A549 (cell line): ENCODE results near the gene ADAMTS19. TPM values are rescaled to one million over a fixed set of nuclear protein-coding genes. Genes with fewer than 3 reads are reported as not detected.

Experiments
- ATAC-seq, 2 experiments: fragments of 200-7000 bp in 1 of 2; fragments of >200 bp in 1 of 2; cut with Nextera tagmentation in 1 of 2; cut with Tn5 transposase in 1 of 2; 3 replicates each; pipeline versions ENCODE4 v1.8.0 to v1.9.1; 2018 to 2020; ENCODE audit warnings: mild to moderate bottlenecking in 1 of 2, moderate library complexity in 1 of 2
- CTCF ChIA-PET: fragments of 300-600 bp; sonication (Branson Sonifier 250); formaldehyde crosslinking; extraction: SDS; loops from one replicate; lab custom pipeline; 2021; ENCODE audit warnings: antibody characterized with exemption, inconsistent platforms; lab: Yijun Ruan, JAX
- POLR2A ChIA-PET: fragments of 350-600 bp; formaldehyde crosslinking; extraction: SDS; loops from one replicate; lab custom pipeline; 2021; ENCODE audit warnings: antibody characterized with exemption, inconsistent platforms; lab: Yijun Ruan, JAX
- DNase-seq, 2 experiments: peaks; one replicate each; pipeline versions ENCODE4 v3.0.0 to v3.0.0-alpha.2; 2011 to 2016; ENCODE audit warnings: low read depth in 1 of 2, low spot score in 1 of 2
- FAIRE-seq: peaks from 2 replicates; lab custom pipeline; 2011; peaks lifted over from hg19 to GRCh38; lab: Jason Lieb, UNC
- H3K27ac ChIP-seq, 2 experiments: fragments of >200 bp; sonication (Bioruptor Twin); formaldehyde crosslinking; 3 replicates each; pipeline ENCODE4 v1.5.1; 2016 to 2017
- H3K4me1 ChIP-seq: fragments of >200 bp; sonication (Bioruptor Twin); formaldehyde crosslinking; 3 replicates; pipeline ENCODE4 v1.6.1; 2016
- H3K4me2 ChIP-seq: fragments of >200 bp; sonication (Bioruptor Twin); formaldehyde crosslinking; 3 replicates; pipeline ENCODE4 v1.6.1; 2016
- H3K4me3 ChIP-seq: fragments of >200 bp; sonication (Bioruptor Twin); formaldehyde crosslinking; 3 replicates; pipeline ENCODE4 v1.5.1; 2016
- H3K9me3 ChIP-seq: fragments of >200 bp; sonication (Bioruptor Twin); formaldehyde crosslinking; 3 replicates; pipeline ENCODE4 v1.6.1; 2016
- BCL3 ChIP-seq: fragments of >200 bp; sonication (Bioruptor Twin); formaldehyde crosslinking; IDR thresholded peaks from 3 replicates; pipeline ENCODE4 v1.6.1; 2016
- CHD4 ChIP-seq: fragments of 200-600 bp; sonication (generic); IDR thresholded peaks from 2 replicates; pipeline ENCODE4 v1.6.1; 2016; ENCODE audit warnings: antibody characterized with exemption, mild to moderate bottlenecking, borderline replicate concordance
- CTCF ChIP-seq: fragments of >200 bp; sonication (Bioruptor Twin); formaldehyde crosslinking; IDR thresholded peaks from 3 replicates; pipeline ENCODE4 v1.5.1; 2016
- EP300 ChIP-seq, 2 experiments: fragments of >200 bp; sonication (Bioruptor Twin); formaldehyde crosslinking; IDR thresholded peaks; 2 replicates in 1 of 2; 3 replicates in 1 of 2; pipeline ENCODE4 v1.6.1; 2016 to 2017
- FOXS1 ChIP-seq: fragments of 250-450 bp; sonication (Bioruptor Pico); IDR thresholded peaks from 2 replicates; pipeline ENCODE4 v1.5.0; 2020; ENCODE audit warnings: mild to moderate bottlenecking, moderate library complexity
- HOXB13 ChIP-seq: fragments of 250-450 bp; sonication (Bioruptor Pico); IDR thresholded peaks from 2 replicates; pipeline ENCODE4 v1.5.0; 2020; ENCODE audit warnings: low read depth, mild to moderate bottlenecking, moderate library complexity
- HOXB5 ChIP-seq: fragments of 250-450 bp; sonication (Bioruptor Pico); IDR thresholded peaks from 2 replicates; pipeline ENCODE4 v1.5.0; 2020; ENCODE audit warnings: mild to moderate bottlenecking, moderate library complexity
- KDM1A ChIP-seq: fragments of 200-600 bp; sonication (generic); IDR thresholded peaks from 2 replicates; pipeline ENCODE4 v1.6.1; 2016; ENCODE audit warnings: low read depth, mild to moderate bottlenecking
- MAZ ChIP-seq: fragments of 150-350 bp; IDR thresholded peaks from 2 replicates; pipeline ENCODE4 v1.6.1; 2014; ENCODE audit warnings: antibody characterized with exemption, low read depth, low read length, borderline replicate concordance
- MYC ChIP-seq: IDR thresholded peaks from 2 replicates; pipeline ENCODE4 v1.6.1; 2012; ENCODE audit warnings: mild to moderate bottlenecking, inconsistent platforms, low read length, improper control_type of control experiment, borderline replicate concordance
- PBX3 ChIP-seq: IDR thresholded peaks from 2 replicates; pipeline ENCODE4 v1.6.1; 2012
- PHF8 ChIP-seq: fragments of 200-600 bp; sonication (generic); IDR thresholded peaks from 2 replicates; pipeline ENCODE4 v1.6.1; 2016; ENCODE audit warnings: low read depth, mild to moderate bottlenecking, antibody characterized with exemption, moderate library complexity, borderline replicate concordance
- POLR2A ChIP-seq: IDR thresholded peaks from 2 replicates; pipeline ENCODE4 v1.6.1; 2012; ENCODE audit warnings: mild to moderate bottlenecking, low read length
- POLR2AphosphoS2 ChIP-seq: conservative IDR thresholded peaks from 2 replicates; pipeline ENCODE4 v1.6.1; 2012; ENCODE audit warnings: low read length, improper control_type of control experiment, inconsistent platforms
- RAD21 ChIP-seq, 2 experiments: fragments of >200 bp in 1 of 2; sonication (Bioruptor Twin) in 1 of 2; formaldehyde crosslinking in 1 of 2; IDR thresholded peaks in 1 of 2; conservative IDR thresholded peaks in 1 of 2; 2 replicates in 1 of 2; 3 replicates in 1 of 2; pipeline ENCODE4 v1.6.1; 2012 to 2018; ENCODE audit warnings: inconsistent platforms in 1 of 2
- RARB ChIP-seq: fragments of 250-450 bp; sonication (Bioruptor Pico); IDR thresholded peaks from 2 replicates; pipeline ENCODE4 v1.8.0; 2021; ENCODE audit warnings: mild to moderate bottlenecking, moderate library complexity
- RCOR1 ChIP-seq: fragments of 150-350 bp; IDR thresholded peaks from 2 replicates; pipeline ENCODE4 v1.6.1; 2014; ENCODE audit warnings: antibody characterized with exemption, low read length, low read depth
- RFX5 ChIP-seq: fragments of 450-650 bp; IDR thresholded peaks from 2 replicates; pipeline ENCODE4 v1.7.1; 2014; ENCODE audit warnings: antibody characterized with exemption, mild to moderate bottlenecking, moderate library complexity
- SMC3 ChIP-seq: fragments of >200 bp; sonication (Bioruptor Twin); formaldehyde crosslinking; IDR thresholded peaks from 3 replicates; pipeline ENCODE4 v1.6.1; 2018; ENCODE audit warnings: inconsistent platforms
- TFCP2L1 ChIP-seq: fragments of 250-450 bp; sonication (Bioruptor Pico); IDR thresholded peaks from 2 replicates; pipeline ENCODE4 v1.5.0; 2021; ENCODE audit warnings: mild to moderate bottlenecking
- ZC3H11A ChIP-seq: fragments of 450-650 bp; IDR thresholded peaks from 2 replicates; pipeline ENCODE4 v1.6.1; 2014; ENCODE audit warnings: antibody characterized with exemption, mild to moderate bottlenecking
- ZFP36 ChIP-seq: fragments of 450-650 bp; IDR thresholded peaks from 2 replicates; pipeline ENCODE4 v1.6.1; 2014; ENCODE audit warnings: borderline replicate concordance; ENCODE audit not compliant: partially characterized antibody
- ZNF302 ChIP-seq: fragments of 250-450 bp; sonication (Bioruptor Pico); IDR thresholded peaks from 2 replicates; pipeline ENCODE4 v1.9.0; 2021; ENCODE audit warnings: inconsistent platforms, mild to moderate bottlenecking, moderate library complexity
- WGBS: methylation state at CpG from one replicate; pipeline ENCODE4 v1.1.6; 2017; ENCODE audit errors: missing lambda C conversion rate; 5-methylcytosine and 5-hydroxymethylcytosine counted together
- polyA plus RNA-seq, 4 experiments: library from polyadenylated mRNA; depleted of rRNA in 3 of 4; stranded (reverse); fragments of >200 nt; fragmentation: RNase III in 1 of 4; extraction: RNeasy Plus Mini Kit Qiagen cat#74134 plus additional on column Dnase treatment in 1 of 4; gene quantifications; 2 replicates in 3 of 4; 3 replicates in 1 of 4; pipeline ENCODE4 v1.2.3, GENCODE V29; 2011 to 2017
- TF ChIP-seq, protein P1 (sequence below): IDR thresholded peaks from 2 replicates; pipeline ENCODE4 v1.6.1; 2012; ENCODE audit warnings: low read depth, borderline replicate concordance
- TF ChIP-seq, protein P2 (sequence below): fragments of 250-450 bp; sonication (Bioruptor Pico); IDR thresholded peaks from 2 replicates; pipeline ENCODE4 v1.5.0; 2021; ENCODE audit warnings: mild to moderate bottlenecking, moderate library complexity, borderline replicate concordance
- TF ChIP-seq, protein P3 (sequence below): fragments of >200 bp; sonication (Bioruptor Twin); formaldehyde crosslinking; IDR thresholded peaks from 2 replicates; pipeline ENCODE4 v1.6.1; 2016

The ADAMTS19 gene
- polyA plus RNA-seq, 2 of the 4 experiments (the other 2 are of a cell fraction), result not detected

GRCh38 chr5:129477532-129477931, 17.4 kb downstream of the ADAMTS19 start:
- CTCF ChIA-PET, result no interaction called here
- FAIRE-seq (no peak), ATAC-seq (no peak)
- no peaks in the 10 kb centered on the region for H3K4me1 ChIP-seq
- 0% methylated on average over 1 of the region's 1 CpG for WGBS
- H3K27ac ChIP-seq, result no peak overlapping the region
- POLR2A ChIA-PET, result no interaction called here
- H3K4me3 ChIP-seq, result no peak overlapping the region
- TF ChIP-seq SMC3 (no peak), MAZ (no peak), ZNF302 (CRISPR knock-in tag) (no peak), ZC3H11A (no peak), MYC (no peak), RAD21 (conservative IDR thresholded peaks at IDR 0.05 in 1 of 2, IDR thresholded peaks at IDR 0.05 in 1 of 2) (no peak), POLR2A (no peak), HOXB13 (CRISPR knock-in tag) (no peak), POLR2AphosphoS2 (no peak), ZFP36 (no peak), RFX5 (no peak), TFCP2L1 (CRISPR knock-in tag) (no peak), RCOR1 (no peak), RARB (no peak), EP300 (IDR thresholded peaks at IDR 0.05) (no peak), KDM1A (no peak), CTCF (no peak)
- TF ChIP-seq, protein P1, sequence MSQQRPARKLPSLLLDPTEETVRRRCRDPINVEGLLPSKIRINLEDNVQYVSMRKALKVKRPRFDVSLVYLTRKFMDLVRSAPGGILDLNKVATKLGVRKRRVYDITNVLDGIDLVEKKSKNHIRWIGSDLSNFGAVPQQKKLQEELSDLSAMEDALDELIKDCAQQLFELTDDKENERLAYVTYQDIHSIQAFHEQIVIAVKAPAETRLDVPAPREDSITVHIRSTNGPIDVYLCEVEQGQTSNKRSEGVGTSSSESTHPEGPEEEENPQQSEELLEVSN, result no peak
- TF ChIP-seq, protein P2, sequence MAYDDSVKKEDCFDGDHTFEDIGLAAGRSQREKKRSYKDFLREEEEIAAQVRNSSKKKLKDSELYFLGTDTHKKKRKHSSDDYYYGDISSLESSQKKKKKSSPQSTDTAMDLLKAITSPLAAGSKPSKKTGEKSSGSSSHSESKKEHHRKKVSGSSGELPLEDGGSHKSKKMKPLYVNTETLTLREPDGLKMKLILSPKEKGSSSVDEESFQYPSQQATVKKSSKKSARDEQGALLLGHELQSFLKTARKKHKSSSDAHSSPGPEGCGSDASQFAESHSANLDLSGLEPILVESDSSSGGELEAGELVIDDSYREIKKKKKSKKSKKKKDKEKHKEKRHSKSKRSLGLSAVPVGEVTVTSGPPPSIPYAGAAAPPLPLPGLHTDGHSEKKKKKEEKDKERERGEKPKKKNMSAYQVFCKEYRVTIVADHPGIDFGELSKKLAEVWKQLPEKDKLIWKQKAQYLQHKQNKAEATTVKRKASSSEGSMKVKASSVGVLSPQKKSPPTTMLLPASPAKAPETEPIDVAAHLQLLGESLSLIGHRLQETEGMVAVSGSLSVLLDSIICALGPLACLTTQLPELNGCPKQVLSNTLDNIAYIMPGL, result no peak
- TF ChIP-seq, all 56 proteins: peak for 0
- DNase-seq, result no peak
- H3K4me2 ChIP-seq, result no peak overlapping the region
- H3K9me3 ChIP-seq, result no peaks in the 10 kb centered on the region

GRCh38 chr5:129481161-129481560, 21.1 kb downstream of the ADAMTS19 start:
- no peak for ATAC-seq
- no peak overlapping the region for H3K4me3 ChIP-seq

More at GRCh38 chr5:129481161-129481560, 21.1 kb downstream of the ADAMTS19 start:
- no peaks in the 10 kb centered on the region for H3K9me3 ChIP-seq
- TF ChIP-seq PBX3 (no peak), ZNF302 (CRISPR knock-in tag) (no peak), CHD4 (no peak), PHF8 (no peak), ZC3H11A (no peak), FOXS1 (no peak), BCL3 (no peak), HOXB5 (no peak)
- TF ChIP-seq, protein P3, sequence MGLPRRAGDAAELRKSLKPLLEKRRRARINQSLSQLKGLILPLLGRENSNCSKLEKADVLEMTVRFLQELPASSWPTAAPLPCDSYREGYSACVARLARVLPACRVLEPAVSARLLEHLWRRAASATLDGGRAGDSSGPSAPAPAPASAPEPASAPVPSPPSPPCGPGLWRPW, result no peak
- TF ChIP-seq, protein P1, result no peak
- H3K27ac ChIP-seq, result no peak overlapping the region
- H3K4me1 ChIP-seq, result no peaks in the 10 kb centered on the region
- 10% methylated on average over 3 of the region's 3 CpGs for WGBS
- no peak overlapping the region for H3K4me2 ChIP-seq
- DNase-seq (no peak), FAIRE-seq (no peak)
- ChIA-PET CTCF (no interaction called here), POLR2A (no interaction called here)
